GM18870 (cell line): ENCODE measurements around the gene ERG28.

Source experiments
- ATAC-seq: cut with Tn5 transposase; IDR thresholded peaks from one replicate; pipeline ENCODE4 v1.9.1; 2021; ENCODE audit warnings: moderate library complexity; ENCODE audit not compliant: unreplicated experiment

ERG28 gene

GRCh38 chr14:75660238-75660629 is 442 bp downstream of the ERG28 start:
- ATAC-seq: no peak

- ATAC-seq: no peak
Observed at GRCh38 chr14:75658957-75659356, 1.7 kb downstream of the ERG28 start.

- ATAC-seq: no peak
Observed at GRCh38 chr14:75657331-75657730, 3.3 kb downstream of the ERG28 start.

- no peak for ATAC-seq
Observed at GRCh38 chr14:75655235-75655634, 5.4 kb downstream of the ERG28 start.

GRCh38 chr14:75654127-75654732 is 6.4 kb downstream of the ERG28 start:
- ATAC-seq: peak; percentile 57

- ATAC-seq: no peak
Observed at GRCh38 chr14:75653563-75653962, 7.1 kb downstream of the ERG28 start.

GRCh38 chr14:75650253-75651058 is 10.2 kb downstream of the ERG28 start:
- ATAC-seq: no peak

- ATAC-seq: no peak
Observed at GRCh38 chr14:75649773-75650172, 10.9 kb downstream of the ERG28 start.

GRCh38 chr14:75649337-75649736 is 11.3 kb downstream of the ERG28 start:
- no peak for ATAC-seq

GRCh38 chr14:75648066-75648838 is 12.4 kb downstream of the ERG28 start:
- no peak for ATAC-seq

- ATAC-seq: no peak
Observed at GRCh38 chr14:75647640-75648039, 13.0 kb downstream of the ERG28 start.

- no peak for ATAC-seq
Observed at GRCh38 chr14:75646762-75647161, 13.9 kb downstream of the ERG28 start.

- ATAC-seq: no peak
Observed at GRCh38 chr14:75645056-75645455, 15.6 kb downstream of the ERG28 start.

- no peak for ATAC-seq
Observed at GRCh38 chr14:75643985-75644384, 16.7 kb downstream of the ERG28 start.

GRCh38 chr14:75640876-75641275 is 19.8 kb downstream of the ERG28 start:
- ATAC-seq: no peak

- no peak for ATAC-seq
Observed at GRCh38 chr14:75636100-75636692, 24.5 kb downstream of the ERG28 start.

GRCh38 chr14:75634848-75635247 is 25.8 kb downstream of the ERG28 start:
- no peak for ATAC-seq

- no peak for ATAC-seq
Observed at GRCh38 chr14:75631453-75631831, 29.2 kb downstream of the ERG28 start.

- no peak for ATAC-seq
Observed at GRCh38 chr14:75630695-75631452, 29.8 kb downstream of the ERG28 start.

GRCh38 chr14:75628816-75629215 is 31.9 kb downstream of the ERG28 start:
- ATAC-seq: no peak

GRCh38 chr14:75627406-75627805 is 33.3 kb downstream of the ERG28 start:
- ATAC-seq: no peak
